GM18508 (cell line): ENCODE data around the gene LAMA5.
"Not testable (repeated sequence)": the region's sequence is repeated elsewhere in the genome, so short reads cannot be mapped to it uniquely, and the experiment has no call there.

Source experiments
- ATAC-seq: cut with Tn5 transposase; IDR thresholded peaks from one replicate; pipeline ENCODE4 v1.9.1; 2021; ENCODE audit warnings: moderate number of reproducible peaks; ENCODE audit not compliant: insufficient read depth, unreplicated experiment

Gene LAMA5

GRCh38 chr20:62389601-62390087, 22.5 kb upstream of the LAMA5 start:
- ATAC-seq = no peak

DNA sequence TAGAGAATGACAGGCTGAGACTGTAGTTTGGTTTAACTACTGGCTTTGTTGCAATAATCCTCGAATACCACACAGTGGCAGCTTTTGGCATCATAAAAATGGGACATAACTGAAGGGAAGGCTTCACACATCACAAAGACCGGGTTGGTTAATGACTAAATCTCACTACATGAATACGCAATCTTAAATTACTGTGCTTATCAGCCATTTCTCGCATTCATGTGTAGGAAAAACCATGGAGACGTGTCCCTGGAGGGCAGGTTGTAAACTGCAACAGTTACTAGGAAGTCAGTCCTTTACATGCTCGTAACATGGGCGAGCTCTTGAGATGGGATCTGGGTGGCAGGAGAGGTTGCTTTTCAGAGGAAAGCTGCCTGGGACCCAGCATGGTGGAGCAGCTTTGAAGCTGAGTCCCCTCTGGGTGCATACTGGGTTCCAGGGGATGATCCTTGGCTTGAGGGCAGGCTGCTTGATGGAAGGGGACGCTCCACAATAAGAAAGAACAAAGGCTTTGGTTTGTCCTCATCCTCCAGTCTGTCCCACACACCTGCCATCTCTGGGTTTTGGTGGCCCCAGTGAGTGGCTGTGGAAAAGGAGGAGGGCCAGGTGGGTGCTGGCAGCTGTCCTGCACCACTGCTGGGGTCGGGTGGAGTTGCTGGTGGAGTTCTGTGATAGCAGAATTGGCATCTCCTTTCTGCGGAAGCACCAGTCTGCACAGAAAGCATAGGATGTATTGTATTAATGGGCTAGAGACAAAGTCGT, 21.9 kb upstream of the LAMA5 start:
- ATAC-seq = no peak

- ATAC-seq = no peak
Measured at GRCh38 chr20:62387933-62388635, 21.0 kb upstream of the LAMA5 start.

GRCh38 chr20:62387219-62387913, 20.3 kb upstream of the LAMA5 start:
- ATAC-seq = no peak

DNA sequence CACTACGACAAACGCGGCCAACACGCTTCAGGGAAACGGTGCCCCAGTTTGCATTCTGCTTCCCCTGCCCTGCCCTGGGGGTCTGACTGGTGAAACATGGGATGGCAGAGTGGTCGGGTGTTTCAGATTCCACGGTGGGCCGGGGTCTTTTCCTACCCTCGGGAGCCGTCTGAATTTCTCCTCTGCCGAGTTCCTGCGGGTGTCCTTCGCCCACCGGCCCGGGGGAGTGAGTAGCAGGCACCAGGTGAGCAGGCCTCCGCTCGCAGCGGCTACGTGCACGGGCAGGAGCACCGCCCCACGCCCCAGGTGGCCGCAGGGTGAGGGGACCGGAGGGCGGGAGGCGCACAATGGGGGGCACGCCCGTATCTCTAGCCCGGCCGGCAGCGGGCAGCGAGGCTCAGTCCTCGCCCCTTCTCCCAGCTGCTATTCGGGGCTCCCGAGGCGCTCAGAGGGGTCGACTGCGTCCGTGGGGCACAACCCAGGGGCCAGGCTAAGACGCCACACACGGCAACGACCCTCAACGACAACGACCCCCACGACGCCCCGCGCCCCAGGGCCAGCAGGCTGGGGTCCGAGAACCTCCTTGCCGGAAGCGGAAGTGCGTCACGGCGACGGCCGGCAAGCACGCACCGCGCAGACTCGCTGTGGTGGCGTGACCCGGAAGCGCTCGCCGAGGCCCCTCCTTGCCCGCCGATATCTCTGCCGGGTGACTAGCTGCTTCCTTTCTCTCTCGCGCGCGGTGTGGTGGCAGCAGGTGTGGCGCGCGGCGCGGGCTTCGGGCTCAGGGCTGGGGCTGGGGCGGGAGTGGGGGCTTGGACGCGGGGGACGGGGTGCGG, 19.5 kb upstream of the LAMA5 start, which contains the start of gene RPS21:
TSS of gene RPS21 (plus strand) at position 721 of the 836 bp plus-strand sequence. CDS start 236 bp downstream, outside the sequence.
- ATAC-seq = no peak

- no peak for ATAC-seq
Measured at GRCh38 chr20:62382306-62383198, 15.4 kb upstream of the LAMA5 start.

- ATAC-seq = no peak
Measured at GRCh38 chr20:62381842-62382241, 14.7 kb upstream of the LAMA5 start.

DNA sequence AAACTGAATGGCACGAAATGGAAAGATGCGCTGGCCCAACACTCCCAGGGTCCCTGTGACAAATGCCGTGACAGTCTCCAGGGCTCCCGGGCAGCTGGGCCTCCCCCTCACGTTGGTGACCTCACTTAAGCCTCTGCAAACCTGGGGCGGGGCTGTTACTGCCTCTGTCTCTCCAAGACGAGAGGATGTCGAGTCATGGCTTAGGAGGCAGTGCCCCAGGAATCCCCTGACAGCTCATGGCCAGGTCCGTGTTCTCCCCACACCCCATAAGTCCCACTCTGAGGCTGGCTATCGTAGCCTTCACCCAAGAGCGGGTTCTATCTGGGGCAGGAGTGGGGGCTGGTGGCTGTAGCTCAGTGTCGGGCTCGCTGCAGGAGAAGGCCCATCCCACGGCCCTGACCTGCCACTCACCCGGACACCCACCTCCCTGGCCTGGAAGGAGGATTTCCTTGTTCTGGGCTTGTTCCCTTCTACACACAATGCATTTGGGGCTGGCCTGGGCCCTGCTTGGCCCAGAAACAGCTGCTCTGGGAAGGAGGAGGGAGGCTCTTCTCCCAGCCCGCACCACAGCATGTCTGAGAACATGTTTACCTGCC, 14.2 kb upstream of the LAMA5 start:
- ATAC-seq = no peak

DNA sequence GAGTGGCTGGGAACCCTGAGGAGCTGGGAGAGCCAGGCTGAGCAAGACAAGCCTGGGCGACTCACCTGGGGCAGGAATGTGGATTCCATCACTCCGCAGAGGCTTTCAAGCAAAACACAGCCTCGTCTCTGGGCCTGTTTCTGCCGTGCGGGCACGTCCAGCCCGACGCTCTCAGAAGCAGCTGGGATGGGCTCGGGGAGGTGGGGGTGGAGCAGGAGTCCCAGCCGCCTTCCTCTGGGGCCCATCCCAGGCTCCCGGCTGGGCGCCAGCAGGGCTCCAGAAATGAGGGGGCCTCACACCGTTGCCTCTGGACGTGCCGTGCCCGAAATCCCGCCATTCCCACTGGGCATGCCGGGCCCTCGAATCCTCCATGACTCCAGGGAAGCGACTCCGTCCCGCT, 11.1 kb upstream of the LAMA5 start:
- ATAC-seq = no peak

- ATAC-seq = no peak
Measured at GRCh38 chr20:62377615-62378178, 10.6 kb upstream of the LAMA5 start.

GRCh38 chr20:62377064-62377461, 10.0 kb upstream of the LAMA5 start:
- ATAC-seq = no peak

DNA sequence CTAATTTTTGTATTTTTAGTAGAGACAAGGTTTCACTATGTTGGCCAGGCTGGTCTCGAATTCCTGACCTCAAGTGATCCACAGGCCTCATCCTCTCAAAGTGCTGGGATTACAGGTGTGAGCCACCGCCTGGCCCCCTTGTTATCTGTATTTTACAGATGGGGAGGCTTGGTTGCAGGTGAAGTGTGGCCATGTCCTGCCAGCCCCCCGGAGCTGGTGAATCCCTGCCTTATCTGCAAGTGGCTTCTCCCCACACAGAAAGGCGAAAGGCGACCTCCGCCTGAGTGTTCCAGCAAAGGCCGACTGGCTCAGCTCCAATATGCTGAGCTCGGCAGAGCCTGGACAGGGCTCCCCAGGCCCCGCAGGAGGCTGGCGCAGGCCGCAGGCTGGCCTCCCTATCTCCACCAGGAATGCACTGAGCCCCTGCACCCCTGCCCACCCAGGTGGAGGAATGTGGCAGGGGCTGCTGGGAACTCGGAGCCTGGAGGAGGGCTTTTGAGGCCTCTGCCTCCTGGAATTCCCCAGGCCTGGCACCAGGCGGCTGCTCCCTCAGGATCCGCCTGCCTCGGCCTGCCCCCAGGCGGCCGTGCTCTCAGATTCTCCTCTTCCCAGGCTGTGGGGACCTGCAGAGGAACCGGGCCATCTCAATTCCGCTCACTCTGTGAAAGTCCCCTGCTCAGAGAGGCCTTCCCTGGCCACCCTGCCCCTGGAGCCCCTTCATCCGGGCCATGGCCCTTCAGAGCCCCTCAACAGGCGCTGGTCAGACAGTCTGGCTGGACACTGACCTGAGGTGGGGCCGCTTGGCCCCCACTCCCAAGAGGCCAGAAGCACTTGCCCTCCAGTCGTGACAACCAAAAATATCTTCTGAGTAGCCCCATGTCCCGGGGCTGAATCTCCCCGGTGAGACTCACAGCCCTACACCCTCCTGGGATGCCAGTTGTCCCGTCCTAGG, 9.3 kb upstream of the LAMA5 start:
- no peak for ATAC-seq

DNA sequence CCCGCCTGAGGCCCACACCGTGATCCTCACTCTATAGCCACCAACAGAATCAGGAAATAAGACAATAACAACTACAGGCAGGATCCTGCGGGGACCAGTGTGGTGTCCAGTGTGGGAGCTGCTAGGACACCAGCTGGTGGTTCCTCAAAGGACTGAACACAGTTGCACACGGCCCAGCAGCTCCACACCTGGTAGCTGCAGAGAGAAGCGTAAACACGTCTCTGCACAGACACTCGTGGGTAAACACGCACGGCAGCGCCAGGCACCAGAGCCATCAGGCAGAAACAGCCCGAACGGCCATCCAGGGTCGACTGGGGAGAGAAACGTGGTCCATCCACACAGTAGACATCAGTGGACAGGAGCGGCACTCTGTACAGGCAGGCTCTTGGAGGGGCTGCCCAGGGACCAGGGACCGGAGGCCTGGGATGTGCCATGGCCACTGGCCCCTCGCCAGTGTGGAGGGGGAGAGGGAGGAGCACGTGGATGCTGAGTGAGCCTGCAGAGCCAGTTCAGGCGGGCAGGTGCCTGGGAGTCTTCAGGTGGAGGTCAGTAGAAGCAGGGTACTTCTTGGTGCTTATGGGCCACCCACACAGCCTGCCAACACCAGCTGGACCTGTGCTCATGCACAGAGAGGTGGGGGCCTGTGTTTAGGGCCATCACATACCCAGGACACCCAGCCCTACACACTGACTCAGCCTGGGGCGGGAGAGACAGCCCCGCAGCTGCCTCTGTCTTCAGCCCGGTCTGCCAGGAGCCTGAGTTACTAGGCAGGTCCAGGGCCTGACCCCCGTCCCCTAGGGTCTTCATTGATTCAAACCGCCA, 7.4 kb upstream of the LAMA5 start:
- ATAC-seq = no peak

DNA sequence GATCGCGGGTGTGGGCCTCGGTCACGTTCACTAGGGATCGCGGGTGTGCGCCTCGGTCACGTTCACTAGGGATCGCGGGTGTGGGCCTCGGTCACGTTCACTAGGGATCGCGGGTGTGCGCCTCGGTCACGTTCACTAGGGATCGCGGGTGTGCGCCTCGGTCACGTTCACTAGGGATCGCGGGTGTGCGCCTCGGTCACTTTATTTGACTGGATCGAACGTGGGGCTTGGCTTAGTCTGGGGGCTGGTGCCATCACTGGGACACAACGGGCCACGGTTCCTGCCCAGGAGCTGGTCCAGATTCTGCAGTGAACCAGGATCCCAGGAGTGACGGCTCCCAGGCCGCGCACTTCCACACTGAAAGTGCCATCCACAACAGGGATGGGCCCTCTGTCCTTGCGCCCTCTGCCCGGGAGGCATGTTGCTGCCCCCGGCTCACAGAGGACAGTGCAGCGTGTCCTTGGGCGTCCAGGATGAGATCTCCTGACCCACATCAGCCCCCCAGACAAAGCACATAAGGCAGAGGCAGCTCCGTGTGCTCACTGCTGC, 6.6 kb upstream of the LAMA5 start:
- ATAC-seq = not testable (repeated sequence)

GRCh38 chr20:62372042-62372993, 5.2 kb upstream of the LAMA5 start:
- no peak for ATAC-seq
